Pancreas (tissue), 10 donors: ENCODE measurements around the gene BLOC1S6. TPM values are rescaled to one million over a fixed set of nuclear protein-coding genes. Genes with fewer than 3 reads are reported as not detected.
A peak's percentile ranks its signal among the peaks of the same experiment; 100 is the strongest.

Source experiments
- ATAC-seq, 4 donors: fragments of 200-7000 bp; cut with Tn5 transposase; one replicate each; pipeline versions ENCODE4 v1.8.0 to v1.9.1; 2020; ENCODE audit warnings: mild to moderate bottlenecking in 4 of 4, moderate library complexity in 4 of 4
- DNase-seq, 6 donors: peaks; one replicate each; pipeline ENCODE4 v3.0.0-alpha.2; 2020
- FAIRE-seq: peaks from 2 replicates; lab custom pipeline; 2012; peaks lifted over from hg19 to GRCh38; lab: Jason Lieb, UNC
- H3K27ac ChIP-seq, 4 donors: fragments of 200-600 bp; sonication (generic); 1 replicate in 3 of 4; 2 replicates in 1 of 4; pipeline versions ENCODE4 v1.5.0 to v1.8.0; 2020
- H3K27me3 ChIP-seq, 4 donors: fragments of 200-600 bp; one replicate each; pipeline ENCODE4 v1.8.0; 2021
- H3K36me3 ChIP-seq, 3 donors: fragments of 200-600 bp; sonication (generic) in 1 of 3; one replicate each; pipeline versions ENCODE4 v1.5.0 to v1.8.0; 2020 to 2021
- H3K4me1 ChIP-seq, 3 donors: fragments of 200-600 bp; one replicate each; pipeline ENCODE4 v1.8.0; 2021
- H3K4me3 ChIP-seq, 4 donors: fragments of 200-600 bp; sonication (generic) in 2 of 4; one replicate each; pipeline versions ENCODE4 v1.5.0 to v1.8.0; 2020 to 2021
- H3K9me3 ChIP-seq, 4 donors: fragments of 200-600 bp; one replicate each; pipeline ENCODE4 v1.8.0; 2021
- WGBS, 2 donors: extraction: QIAGEN DNeasy Blood & Tissue Kit; methylation state at CpG; one replicate each; pipeline ENCODE4 v1.1.7; 2013; 5-methylcytosine and 5-hydroxymethylcytosine counted together
- intact Hi-C, 3 donors: fragments of 100-400 bp; cut with DNase I; formaldehyde crosslinking; loops; one replicate each; pipeline versions ENCODE4 v1.11.1 to v1.14.2; 2022
- polyA plus RNA-seq, 2 donors: library from polyadenylated mRNA; stranded (reverse); fragments of 200-250 nt; gene quantifications; one replicate each; pipeline ENCODE4 v1.2.3, GENCODE V29; 2013
- total RNA-seq, 6 donors: library from RNA; stranded (reverse); fragmentation: NEBNext Ultra II Directional in 4 of 6; extraction: Animal tissue kit (Norgen Biotek cat#: 25700) in 4 of 6; gene quantifications; one replicate each; pipeline versions ENCODE4 v1.2.1 to v1.2.4, GENCODE V29; 2021 to 2023
- TF ChIP-seq, protein P1 (sequence below), 4 donors: fragments of 200-600 bp; sonication (generic) in 3 of 4; IDR thresholded peaks; one replicate each; pipeline versions ENCODE4 v1.5.0 to v1.8.0; 2021; ENCODE audit warnings: antibody characterized with exemption in 4 of 4
- donor health status: healthy with polysubstance abuse.
- donor health status: DM: no; HTN: no; CAD: no; lungs with moderate emphysema.
- donor health status: DM: no; HTN: no; CAD: no.
- donor health status: control.
- donor health status: control.
- donor health status: Bipolar disorder and iron deficiency.
- donor health status: DM: yes; HTN: yes; CAD: no.
- donor health status: DM: no; HTN: no; CAD: no.
- donor health status: DM: no; HTN: no; CAD: no.
- donor health status: DM: yes; HTN: yes; CAD: no.

The BLOC1S6 gene
- total and polyA plus RNA-seq, 8 donors = 8.4 to 30.5 (median 17.7) TPM

DNA sequence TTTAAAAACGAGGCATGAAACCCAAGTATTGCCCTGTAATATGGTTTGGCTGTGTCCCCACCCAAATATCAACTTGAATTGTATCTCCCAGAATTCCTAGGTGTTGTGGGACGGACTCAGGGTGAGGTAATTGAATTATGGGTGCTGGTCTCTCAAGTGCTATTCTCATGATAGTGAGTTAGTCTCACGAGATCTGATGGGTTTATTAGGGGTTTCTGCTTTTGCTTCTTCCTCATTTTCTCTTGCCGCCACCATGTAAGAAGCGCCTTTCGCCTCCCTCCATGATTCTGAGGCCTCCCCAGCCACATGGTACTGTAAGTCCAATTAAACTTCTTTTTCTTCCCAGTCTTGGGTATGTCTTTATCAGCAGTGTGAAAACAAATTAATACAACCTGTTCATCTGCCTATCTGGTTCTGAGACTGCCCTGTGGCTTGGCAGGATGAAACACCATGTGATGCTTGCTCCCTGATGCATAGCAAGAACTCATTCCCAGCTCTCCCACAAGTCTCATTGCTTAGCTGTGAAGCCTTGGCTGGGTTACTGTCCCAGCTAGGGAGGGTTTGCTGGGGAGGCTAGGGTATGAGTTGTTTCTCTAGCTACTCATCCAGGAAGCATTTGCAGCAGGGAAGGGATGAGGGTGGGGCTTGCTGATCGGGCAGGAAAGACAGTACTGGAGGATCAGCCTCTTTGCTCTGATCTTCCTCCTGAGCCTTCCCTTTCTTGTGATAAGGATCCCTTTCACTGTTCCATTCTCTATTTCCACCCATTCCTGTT is 43.9 kb downstream of the BLOC1S6 start:
- intact Hi-C loops = no loop called here
- ATAC-seq (no peak), DNase-seq (no peak), FAIRE-seq (no peak)
- no peak overlapping the region for H3K27ac ChIP-seq
- TF ChIP-seq, protein P1, sequence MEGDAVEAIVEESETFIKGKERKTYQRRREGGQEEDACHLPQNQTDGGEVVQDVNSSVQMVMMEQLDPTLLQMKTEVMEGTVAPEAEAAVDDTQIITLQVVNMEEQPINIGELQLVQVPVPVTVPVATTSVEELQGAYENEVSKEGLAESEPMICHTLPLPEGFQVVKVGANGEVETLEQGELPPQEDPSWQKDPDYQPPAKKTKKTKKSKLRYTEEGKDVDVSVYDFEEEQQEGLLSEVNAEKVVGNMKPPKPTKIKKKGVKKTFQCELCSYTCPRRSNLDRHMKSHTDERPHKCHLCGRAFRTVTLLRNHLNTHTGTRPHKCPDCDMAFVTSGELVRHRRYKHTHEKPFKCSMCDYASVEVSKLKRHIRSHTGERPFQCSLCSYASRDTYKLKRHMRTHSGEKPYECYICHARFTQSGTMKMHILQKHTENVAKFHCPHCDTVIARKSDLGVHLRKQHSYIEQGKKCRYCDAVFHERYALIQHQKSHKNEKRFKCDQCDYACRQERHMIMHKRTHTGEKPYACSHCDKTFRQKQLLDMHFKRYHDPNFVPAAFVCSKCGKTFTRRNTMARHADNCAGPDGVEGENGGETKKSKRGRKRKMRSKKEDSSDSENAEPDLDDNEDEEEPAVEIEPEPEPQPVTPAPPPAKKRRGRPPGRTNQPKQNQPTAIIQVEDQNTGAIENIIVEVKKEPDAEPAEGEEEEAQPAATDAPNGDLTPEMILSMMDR (IDR thresholded peaks at IDR 0.05) = no peak
- H3K4me1 ChIP-seq = peaks cover 0 to 2% (median 0%) of the 10 kb centered on the region in 3 donors
- H3K4me3 ChIP-seq = no peak overlapping the region
- H3K27me3 ChIP-seq = no peaks in the 10 kb centered on the region
- H3K36me3 ChIP-seq = no peaks in the 10 kb centered on the region
- WGBS, 2 donors = 75 to 80% methylated on average over 7 of the region's 7 CpGs
- H3K9me3 ChIP-seq = no peaks in the 10 kb centered on the region

DNA sequence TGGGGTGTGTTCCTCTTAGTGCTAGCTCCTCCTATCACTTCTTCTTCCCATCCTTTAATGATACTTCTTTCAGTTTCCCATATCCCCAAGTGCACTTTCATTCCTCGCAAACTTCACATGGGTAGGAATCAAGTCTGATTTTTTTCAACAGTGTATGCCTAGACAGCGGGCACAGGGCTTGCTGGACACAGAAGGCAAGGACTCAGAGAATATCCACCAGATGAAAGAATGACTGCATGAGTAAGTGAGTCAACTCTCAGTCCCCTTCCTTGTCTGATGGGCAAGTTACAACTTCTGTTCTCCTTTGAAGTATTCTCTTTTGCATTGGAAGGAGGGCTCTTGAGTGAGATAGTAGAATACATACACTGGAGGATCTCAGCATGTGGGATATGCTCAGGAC is 44.6 kb downstream of the BLOC1S6 start:
- Histone ChIP-seq H3K27me3 (no peaks in the 10 kb centered on the region), H3K36me3 (no peaks in the 10 kb centered on the region), H3K9me3 (no peaks in the 10 kb centered on the region), H3K4me1 (peaks cover 5 to 8% (median 7%) of the 10 kb centered on the region in 3 donors), H3K27ac (no peak overlapping the region), H3K4me3 (no peak overlapping the region)
- FAIRE-seq = no peak
- 89 to 92% methylated on average over 2 of the region's 2 CpGs for WGBS, 2 donors
- intact Hi-C loops = no loop called here
- DNase-seq = no peak
- ATAC-seq = no peak
- TF ChIP-seq, protein P1 (IDR thresholded peaks at IDR 0.05) = no peak

DNA sequence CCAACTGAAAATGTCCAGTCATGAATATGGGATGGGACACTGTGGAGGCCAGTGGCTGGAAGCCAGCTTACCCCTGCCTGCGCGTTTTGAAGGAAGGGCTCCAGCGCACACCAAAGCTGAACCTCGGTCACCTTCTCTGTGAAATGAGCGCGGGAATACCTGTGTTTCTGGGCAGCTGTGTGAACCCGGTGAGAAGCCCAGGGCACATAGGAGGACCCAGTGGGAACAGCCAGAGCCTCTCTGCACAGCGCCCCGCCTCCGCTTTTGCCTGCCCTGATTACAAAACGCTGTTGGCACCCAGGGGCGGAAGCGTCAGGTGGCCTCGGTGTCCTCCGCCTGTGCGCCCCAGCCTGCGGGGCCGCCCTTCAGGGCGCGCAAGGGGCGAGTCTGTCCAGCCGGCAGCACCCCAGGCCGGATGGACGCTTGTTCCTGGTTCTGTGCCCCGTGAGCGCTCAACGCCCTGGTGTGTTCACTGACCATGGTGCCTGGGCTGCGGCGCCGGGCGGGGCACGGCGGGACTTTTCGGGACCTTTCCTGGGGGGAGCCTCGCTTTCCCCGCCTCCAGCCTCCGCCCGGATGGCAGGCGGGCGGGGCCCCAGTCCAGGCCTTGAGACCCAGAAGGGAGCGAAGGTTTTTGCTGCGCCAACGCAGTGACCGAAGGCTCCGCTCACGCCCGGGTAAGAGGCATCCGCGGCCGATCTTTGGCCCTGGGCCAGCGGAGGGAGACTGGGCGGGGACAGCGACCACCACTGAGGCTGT is 47.4 kb downstream of the BLOC1S6 start, which contains the start of gene SQOR:
Gene SQOR (plus strand): TSS at position 598 of the 759 bp plus-strand sequence. CDS start 23,895 bp downstream, outside the sequence.
- H3K9me3 ChIP-seq = no peaks in the 10 kb centered on the region
- no peaks in the 10 kb centered on the region for H3K36me3 ChIP-seq
- 1% methylated on average over 35 to 53 of the region's 53 CpGs for WGBS, 2 donors
- no peaks in the 10 kb centered on the region for H3K27me3 ChIP-seq
- H3K4me1 ChIP-seq = peaks cover 9 to 24% (median 15%) of the 10 kb centered on the region in 3 donors
- H3K4me3 ChIP-seq = peak within 1 kb of the TSS; percentile 50 to 90 (median 61)
- FAIRE-seq (no peak), DNase-seq (peak; percentile 90 to 97 (median 94)), ATAC-seq (peak; percentile 84 to 89 (median 87))
- TF ChIP-seq, protein P1 (IDR thresholded peaks at IDR 0.05) = no peak
- intact Hi-C loops = no loop called here
- H3K27ac ChIP-seq = peak within 1 kb of the TSS; percentile 91 to 99 (median 96)

DNA sequence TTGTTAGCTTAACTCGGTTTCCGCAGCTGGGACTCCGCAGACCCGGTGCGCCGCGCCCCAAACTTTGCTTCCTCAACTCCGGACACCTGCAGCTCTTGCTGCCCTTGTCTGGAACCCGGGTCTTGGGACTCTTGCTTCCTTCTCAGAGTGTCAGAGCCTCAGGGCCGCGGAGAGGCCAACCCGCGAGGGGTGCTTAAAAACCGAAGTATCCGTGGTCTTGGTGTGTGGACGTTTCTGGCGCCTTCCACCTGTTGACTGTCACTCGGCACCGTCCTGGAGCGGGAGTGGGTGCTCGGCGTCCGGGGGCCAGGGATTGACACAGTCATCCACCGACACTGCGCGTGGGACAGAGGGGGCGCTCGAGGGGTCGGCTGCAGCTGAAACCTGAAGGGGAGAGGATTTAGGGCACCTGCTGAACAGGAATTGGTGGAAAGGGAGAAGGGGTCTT is 48.0 kb downstream of the BLOC1S6 start:
- H3K27me3 ChIP-seq = no peaks in the 10 kb centered on the region
- no peak for FAIRE-seq
- H3K36me3 ChIP-seq = no peaks in the 10 kb centered on the region
- TF ChIP-seq, protein P1 (IDR thresholded peaks at IDR 0.05) = peak in 1 of 4 donors; percentile 27
- DNase-seq = peak; percentile 69 to 91 (median 79)
- WGBS, 2 donors = 0 to 1% methylated on average over 29 of the region's 29 CpGs
- H3K4me1 ChIP-seq = peaks cover 9 to 30% (median 15%) of the 10 kb centered on the region in 3 donors
- H3K4me3 ChIP-seq = peak overlapping the region; percentile 50 to 90 (median 61)
- ATAC-seq = peak; percentile 47 to 72 (median 64)
- peak overlapping the region; percentile 91 to 99 (median 96) for H3K27ac ChIP-seq
- H3K9me3 ChIP-seq = no peaks in the 10 kb centered on the region
- intact Hi-C loops = no loop called here
